DOHH2 (cell line): ENCODE measurements around the gene NREP.

ENCODE experiments used
- H3F3A ChIP-seq: fragments of 200-600 bp; sonication (generic), shearing (Covaris generic); 2 replicates; pipeline ENCODE4 v1.6.0; 2016; ENCODE audit warnings: antibody characterized with exemption, mild to moderate bottlenecking; ENCODE audit not compliant: control insufficient read depth, insufficient read depth
- H3K27ac ChIP-seq: fragments of 200-600 bp; sonication (generic); 2 replicates; pipeline ENCODE4 v1.5.1; 2014; ENCODE audit warnings: low read depth, mild to moderate bottlenecking, low read length, moderate library complexity
- H3K27me3 ChIP-seq: fragments of 200-600 bp; sonication (generic); 2 replicates; pipeline ENCODE4 v1.6.1; 2014; ENCODE audit warnings: mild to moderate bottlenecking, low read length, mixed read lengths; ENCODE audit not compliant: control insufficient read depth
- H3K36me3 ChIP-seq: fragments of 200-600 bp; sonication (generic); 2 replicates; pipeline ENCODE4 v1.6.1; 2014; ENCODE audit warnings: mild to moderate bottlenecking, low read length, moderate library complexity, mixed read lengths; ENCODE audit not compliant: control insufficient read depth
- H3K4me1 ChIP-seq: fragments of 200-600 bp; sonication (generic); 2 replicates; pipeline ENCODE4 v1.6.1; 2014; ENCODE audit warnings: mild to moderate bottlenecking, low read length, mixed read lengths; ENCODE audit not compliant: control insufficient read depth
- H3K4me2 ChIP-seq: fragments of 200-600 bp; sonication (generic); 2 replicates; pipeline ENCODE4 v1.6.0; 2014; ENCODE audit warnings: mild to moderate bottlenecking, low read length, moderate library complexity
- H3K4me3 ChIP-seq: fragments of 200-600 bp; sonication (generic); 2 replicates; pipeline ENCODE4 v1.5.1; 2014; ENCODE audit warnings: mild to moderate bottlenecking, low read length, mixed read lengths
- H3K79me2 ChIP-seq: fragments of 200-600 bp; sonication (generic); 2 replicates; pipeline ENCODE4 v1.6.1; 2014; ENCODE audit warnings: mild to moderate bottlenecking, low read length, mixed read lengths; ENCODE audit not compliant: control insufficient read depth
- H3K9me2 ChIP-seq: fragments of 200-600 bp; sonication (generic); replicated peaks from 2 replicates; pipeline ENCODE4 v1.6.1; 2014; ENCODE audit warnings: mild to moderate bottlenecking, low read length, mixed read lengths; ENCODE audit not compliant: control insufficient read depth
- H3K9me3 ChIP-seq: fragments of 200-600 bp; sonication (generic); 2 replicates; pipeline ENCODE4 v1.6.1; 2014; ENCODE audit warnings: antibody characterized with exemption, low read length, mixed read lengths; ENCODE audit not compliant: control insufficient read depth, insufficient read depth
- H4K20me1 ChIP-seq: fragments of 200-600 bp; sonication (generic); 2 replicates; pipeline ENCODE4 v1.6.0; 2014; ENCODE audit warnings: low read depth, mild to moderate bottlenecking, antibody characterized with exemption, low read length, moderate library complexity; ENCODE audit not compliant: control insufficient read depth, insufficient read depth
- CTCF ChIP-seq: fragments of 200-600 bp; sonication (generic); IDR thresholded peaks from one replicate; pipeline ENCODE4 v1.5.1; 2014; ENCODE audit warnings: antibody characterized with exemption, mild to moderate bottlenecking, low read depth, low read length; ENCODE audit not compliant: poor library complexity, severe bottlenecking
- EZH2phosphoT487 ChIP-seq: fragments of 200-600 bp; sonication (generic); IDR thresholded peaks from 2 replicates; pipeline ENCODE4 v1.6.1; 2017; ENCODE audit warnings: borderline replicate concordance, mild to moderate bottlenecking, antibody characterized with exemption, low read length, moderate library complexity, mixed read lengths

Gene NREP

GRCh38 chr5:111691508-111691907 lies 65.5 kb downstream of the NREP start:
- H3K27ac ChIP-seq: no peak overlapping the region
- no peaks in the 10 kb centered on the region for H3F3A ChIP-seq
- H3K79me2 ChIP-seq: no peaks in the 10 kb centered on the region
- H3K36me3 ChIP-seq: no peaks in the 10 kb centered on the region
- H3K9me3 ChIP-seq: no peaks in the 10 kb centered on the region
- TF ChIP-seq EZH2phosphoT487 (no peak), CTCF (no peak)
- H3K27me3 ChIP-seq: no peaks in the 10 kb centered on the region
- H4K20me1 ChIP-seq: no peaks in the 10 kb centered on the region
- H3K4me1 ChIP-seq: peaks cover 7% of the 10 kb centered on the region; the same call in 1 of the 2 replicates
- H3K4me3 ChIP-seq: no peak overlapping the region
- H3K4me2 ChIP-seq: no peak overlapping the region
- no peaks in the 10 kb centered on the region for H3K9me2 ChIP-seq

- TF ChIP-seq CTCF (no peak), EZH2phosphoT487 (no peak)
- Histone ChIP-seq H3K27me3 (no peaks in the 10 kb centered on the region), H3F3A (no peaks in the 10 kb centered on the region), H4K20me1 (no peaks in the 10 kb centered on the region), H3K4me3 (no peak overlapping the region), H3K9me3 (no peaks in the 10 kb centered on the region), H3K9me2 (no peaks in the 10 kb centered on the region), H3K36me3 (no peaks in the 10 kb centered on the region), H3K4me1 (peaks cover 13% of the 10 kb centered on the region), H3K27ac (no peak overlapping the region), H3K79me2 (no peaks in the 10 kb centered on the region), H3K4me2 (no peak overlapping the region)
Observed at GRCh38 chr5:111689357-111689935, 67.5 kb downstream of the NREP start.

GRCh38 chr5:111685969-111686368 lies 71.0 kb downstream of the NREP start:
- H3K4me2 ChIP-seq: no peak overlapping the region
- H3K27me3 ChIP-seq: no peaks in the 10 kb centered on the region
- no peaks in the 10 kb centered on the region for H3K9me2 ChIP-seq
- H3K4me3 ChIP-seq: no peak overlapping the region
- no peak overlapping the region for H3K27ac ChIP-seq
- H3K79me2 ChIP-seq: no peaks in the 10 kb centered on the region
- TF ChIP-seq EZH2phosphoT487: no peak
- TF ChIP-seq CTCF: peak; percentile 47
- peaks cover 14% of the 10 kb centered on the region for H3K4me1 ChIP-seq
- no peaks in the 10 kb centered on the region for H3K36me3 ChIP-seq
- no peaks in the 10 kb centered on the region for H4K20me1 ChIP-seq
- no peaks in the 10 kb centered on the region for H3F3A ChIP-seq
- H3K9me3 ChIP-seq: no peaks in the 10 kb centered on the region
